HCT116 (cell line): Measurements from ENCODE around the gene PERCC1. TPM values are rescaled to one million over a fixed set of nuclear protein-coding genes. Genes with fewer than 3 reads are reported as not detected.

Experiments
- ATAC-seq: fragments of 200-7000 bp; cut with Tn5 transposase; 2 replicates; pipeline ENCODE4 v1.9.1; 2020; ENCODE audit warnings: mild to moderate bottlenecking, moderate library complexity
- BruUV-seq: library from RNA; stranded (reverse); fragments of 400-500 nt; replicated peaks from 2 replicates; lab custom pipeline; 2021; lab: Mats Ljungman, UMichigan
- CTCF ChIA-PET: fragments of 300-600 bp; sonication (Branson Sonifier 250); formaldehyde crosslinking; loops from one replicate; lab custom pipeline; 2021; ENCODE audit warnings: antibody characterized with exemption; lab: Charles Lee
- POLR2A ChIA-PET: fragments of 300-600, 350-600 bp; sonication (Branson Sonifier 250); formaldehyde crosslinking; loops from one replicate; lab custom pipeline; 2021; ENCODE audit warnings: antibody characterized with exemption; lab: Charles Lee
- RAD21 ChIA-PET, 2 experiments: fragments of 300-600 bp; sonication (Branson Sonifier 250); formaldehyde crosslinking; loops; one replicate each; lab custom pipeline; 2023; ENCODE audit warnings: low total read pairs in 2 of 2; ENCODE audit not compliant: uncharacterized antibody in 2 of 2, unreplicated experiment in 2 of 2, low non-redundant PET in 1 of 2; lab: Charles Lee
- DNase-seq: peaks from one replicate; pipeline ENCODE4 v3.0.0-alpha.2; 2010; ENCODE audit warnings: low read depth, low spot score
- H2AFZ ChIP-seq: fragments of 200-600 bp; shearing (Covaris generic), sonication (generic); 2 replicates; pipeline ENCODE4 v1.6.1; 2017; ENCODE audit warnings: low read depth, mixed run types, mixed read lengths, antibody characterized with exemption, low read length; ENCODE audit not compliant: poor library complexity, severe bottlenecking
- H3K27ac ChIP-seq: 2 replicates; pipeline ENCODE4 v1.5.1; 2012; ENCODE audit warnings: low read depth, low read length
- H3K27me3 ChIP-seq: fragments of 200-600 bp; sonication (generic); 2 replicates; pipeline ENCODE4 v1.6.1; 2016; ENCODE audit warnings: mixed run types, low read length, mixed read lengths; ENCODE audit not compliant: insufficient read depth
- H3K36me3 ChIP-seq, 2 experiments: fragments of 200-500 bp in 1 of 2; fragments of 200-600 bp in 1 of 2; sonication (Bioruptor generic) in 1 of 2; sonication (generic) in 1 of 2; 2 replicates each; pipeline versions ENCODE4 v1.5.1 to v1.6.1; 2014 to 2016; ENCODE audit warnings: low read length in 2 of 2, inconsistent platforms in 1 of 2, mixed read lengths in 1 of 2, mixed run types in 1 of 2; ENCODE audit not compliant: insufficient read depth in 2 of 2, control insufficient read depth in 1 of 2
- H3K4me1 ChIP-seq, 2 experiments: fragments of 200-600 bp in 1 of 2; sonication (generic) in 1 of 2; 2 replicates each; pipeline versions ENCODE4 v1.5.1 to v1.6.1; 2012 to 2017; ENCODE audit warnings: low read length in 2 of 2, inconsistent platforms in 1 of 2, mild to moderate bottlenecking in 1 of 2, mixed read lengths in 1 of 2, mixed run types in 1 of 2, moderate library complexity in 1 of 2; ENCODE audit not compliant: insufficient read depth in 2 of 2, control insufficient read depth in 1 of 2
- H3K4me2 ChIP-seq: fragments of 200-600 bp; sonication (generic); 2 replicates; pipeline ENCODE4 v1.6.1; 2017; ENCODE audit warnings: mixed run types, low read length, mixed read lengths
- H3K4me3 ChIP-seq, 2 experiments: fragments of 200-600 bp in 1 of 2; sonication (generic) in 1 of 2; replicated peaks in 1 of 2; 2 replicates each; pipeline ENCODE4 v1.5.1; 2011 to 2016; ENCODE audit warnings: low read length in 2 of 2, control low read depth in 1 of 2, low read depth in 1 of 2, mild to moderate bottlenecking in 1 of 2, mixed read lengths in 1 of 2, mixed run types in 1 of 2
- H3K79me2 ChIP-seq: fragments of 200-600 bp; sonication (generic); 2 replicates; pipeline ENCODE4 v1.6.1; 2017; ENCODE audit warnings: mild to moderate bottlenecking, mixed run types, low read length, moderate library complexity, mixed read lengths; ENCODE audit not compliant: insufficient read depth
- H3K9ac ChIP-seq: fragments of 200-600 bp; sonication (generic); 2 replicates; pipeline ENCODE4 v1.6.1; 2016; ENCODE audit warnings: low read length, mixed read lengths
- H3K9me2 ChIP-seq: fragments of 200-600 bp; sonication (generic), shearing (Covaris generic); 2 replicates; pipeline ENCODE4 v1.6.1; 2017; ENCODE audit warnings: mixed run types, mild to moderate bottlenecking, moderate library complexity; ENCODE audit not compliant: insufficient read depth
- H3K9me3 ChIP-seq, 2 experiments: fragments of 200-500 bp in 1 of 2; fragments of 200-600 bp in 1 of 2; sonication (Bioruptor generic) in 1 of 2; sonication (generic) in 1 of 2; 2 replicates each; pipeline ENCODE4 v1.6.1; 2014 to 2017; ENCODE audit warnings: low read length in 2 of 2, mixed read lengths in 2 of 2, inconsistent platforms in 1 of 2, low read depth in 1 of 2, mild to moderate bottlenecking in 1 of 2, mixed run types in 1 of 2, moderate library complexity in 1 of 2; ENCODE audit not compliant: control insufficient read depth in 1 of 2, insufficient read depth in 1 of 2
- H4K20me1 ChIP-seq: fragments of 200-600 bp; sonication (generic), shearing (Covaris generic); 2 replicates; pipeline ENCODE4 v1.6.1; 2017; ENCODE audit warnings: mixed run types, mild to moderate bottlenecking, moderate library complexity; ENCODE audit not compliant: insufficient read depth
- ATF3 ChIP-seq: IDR thresholded peaks from 2 replicates; pipeline ENCODE4 v1.6.1; 2012
- CEBPB ChIP-seq: IDR thresholded peaks from 2 replicates; pipeline ENCODE4 v1.6.1; 2012; ENCODE audit warnings: low read depth
- EZH2 ChIP-seq: fragments of 200-600 bp; sonication (generic); IDR thresholded peaks from 2 replicates; pipeline ENCODE4 v1.6.1; 2017; ENCODE audit warnings: antibody characterized with exemption, mixed run types
- JUND ChIP-seq: IDR thresholded peaks from 2 replicates; pipeline ENCODE4 v1.6.1; 2012
- MAX ChIP-seq: IDR thresholded peaks from 2 replicates; pipeline ENCODE4 v1.6.1; 2012
- POLR2A ChIP-seq: IDR thresholded peaks from 2 replicates; pipeline ENCODE4 v1.7.0; 2011; ENCODE audit warnings: borderline replicate concordance; ENCODE audit not compliant: insufficient read depth, insufficient read length; ENCODE audit errors: extremely low read depth
- POLR2AphosphoS5 ChIP-seq: IDR thresholded peaks from 2 replicates; pipeline ENCODE4 v1.6.1; 2011; ENCODE audit warnings: mild to moderate bottlenecking, low read depth, low read length, moderate library complexity
- RAD21 ChIP-seq: IDR thresholded peaks from 2 replicates; pipeline ENCODE4 v1.6.1; 2012; ENCODE audit warnings: low read depth, mild to moderate bottlenecking
- TCF7L2 ChIP-seq: IDR thresholded peaks from 2 replicates; pipeline ENCODE4 v1.7.0; 2011; ENCODE audit warnings: borderline replicate concordance, inconsistent platforms; ENCODE audit not compliant: insufficient read depth, insufficient read length; ENCODE audit errors: extremely low read depth
- YY1 ChIP-seq: IDR thresholded peaks from 2 replicates; pipeline ENCODE4 v1.6.1; 2011; ENCODE audit warnings: low read length, low read depth, moderate library complexity, mild to moderate bottlenecking; ENCODE audit not compliant: insufficient replicate concordance; ENCODE audit errors: extremely low read depth
- ZBTB33 ChIP-seq: IDR thresholded peaks from 2 replicates; pipeline ENCODE4 v1.6.1; 2011; ENCODE audit warnings: mild to moderate bottlenecking, low read length, moderate library complexity; ENCODE audit not compliant: insufficient replicate concordance; ENCODE audit errors: extremely low read depth
- ZFX ChIP-seq: fragments of 450-650 bp; IDR thresholded peaks from 2 replicates; pipeline ENCODE4 v1.6.1; 2017
- ZNF274 ChIP-seq: fragments of 200-500 bp; sonication (Bioruptor generic); IDR thresholded peaks from 2 replicates; pipeline ENCODE4 v1.6.1; 2014; ENCODE audit warnings: mild to moderate bottlenecking, low read depth, low read length, inconsistent platforms
- intact Hi-C: fragments of 100-400 bp; cut with micrococcal nuclease; formaldehyde crosslinking; loops from 2 replicates; pipeline ENCODE4 v1.10.0; 2022
- total RNA-seq: library from RNA; stranded (reverse); gene quantifications from one replicate; pipeline ENCODE4 v1.2.1, GENCODE V29; 2021; ENCODE audit not compliant: unreplicated experiment

The PERCC1 gene
- total RNA-seq, 1 experiment from 2014 or later, result not detected

- H4K20me1 ChIP-seq, result no peaks in the 10 kb centered on the region
- H2AFZ ChIP-seq, result no peak overlapping the region
- TF ChIP-seq ZFX, result no peak
- no peak for TF ChIP-seq ZNF274
- TF ChIP-seq YY1, result no peak
- TF ChIP-seq CEBPB, result no peak
- no peak for TF ChIP-seq EZH2
- no peak for TF ChIP-seq ATF3
- H3K4me2 ChIP-seq, result no peak overlapping the region
- H3K36me3 ChIP-seq, result no peaks in the 10 kb centered on the region; a peak in 1 of 4 replicates
- no peaks in the 10 kb centered on the region for H3K27me3 ChIP-seq
- ChIA-PET POLR2A (no interaction called here), CTCF (no interaction called here), RAD21 (no interaction called here)
- no peaks in the 10 kb centered on the region for H3K79me2 ChIP-seq
- no peaks in the 10 kb centered on the region for H3K9me2 ChIP-seq
- no TSS peak for BruUV-seq
- no peak overlapping the region for H3K9ac ChIP-seq
- H3K9me3 ChIP-seq, result no peaks in the 10 kb centered on the region
- H3K4me3 ChIP-seq, result no peak overlapping the region
- DNase-seq (no peak), ATAC-seq (no peak)
- no peak overlapping the region for H3K27ac ChIP-seq
- no peaks in the 10 kb centered on the region for H3K4me1 ChIP-seq
- intact Hi-C loops, result no loop called here
Observed at GRCh38 chr16:1456951-1457350, 26.1 kb downstream of the PERCC1 start.

- DNase-seq, result no peak
- ChIA-PET POLR2A (no interaction called here), CTCF (no interaction called here), RAD21 (no interaction called here)
- Histone ChIP-seq H3K27ac (no peak overlapping the region), H3K4me2 (no peak overlapping the region), H3K9ac (no peak overlapping the region), H3K9me2 (no peaks in the 10 kb centered on the region), H3K4me1 (no peaks in the 10 kb centered on the region), H3K9me3 (no peaks in the 10 kb centered on the region), H4K20me1 (no peaks in the 10 kb centered on the region), H3K27me3 (no peaks in the 10 kb centered on the region), H3K4me3 (no peak overlapping the region), H3K79me2 (no peaks in the 10 kb centered on the region), H2AFZ (no peak overlapping the region), H3K36me3 (no peaks in the 10 kb centered on the region; a peak in 1 of 4 replicates)
- ATAC-seq, result no peak
- BruUV-seq, result no TSS peak
- intact Hi-C loops, result no loop called here
- TF ChIP-seq ZBTB33 (no peak), ZFX (no peak), MAX (no peak), ZNF274 (no peak), POLR2A (no peak), TCF7L2 (no peak), EZH2 (no peak), CEBPB (no peak), RAD21 (no peak), POLR2AphosphoS5 (no peak), JUND (no peak)
Observed at GRCh38 chr16:1457489-1458245, 26.8 kb downstream of the PERCC1 start.
